Stimulated activated CD8-positive, alpha-beta memory T cell treated with anti-CD3 and anti-CD28 coated beads, Interleukin-7, amount 100 ng/mL, for 1 hour (primary cell): ENCODE measurements around the gene CARD8.
A peak's percentile ranks its signal among the peaks of the same experiment; 100 is the strongest.
"Not testable (repeated sequence)": the region's sequence is repeated elsewhere in the genome, so short reads cannot be mapped to it uniquely, and the experiment has no call there.

Experiments used
- DNase-seq, 2 donors: peaks; one replicate each; pipeline ENCODE4 v3.0.0-alpha.2; 2020; ENCODE audit warnings: low read depth in 2 of 2

The CARD8 gene

DNA sequence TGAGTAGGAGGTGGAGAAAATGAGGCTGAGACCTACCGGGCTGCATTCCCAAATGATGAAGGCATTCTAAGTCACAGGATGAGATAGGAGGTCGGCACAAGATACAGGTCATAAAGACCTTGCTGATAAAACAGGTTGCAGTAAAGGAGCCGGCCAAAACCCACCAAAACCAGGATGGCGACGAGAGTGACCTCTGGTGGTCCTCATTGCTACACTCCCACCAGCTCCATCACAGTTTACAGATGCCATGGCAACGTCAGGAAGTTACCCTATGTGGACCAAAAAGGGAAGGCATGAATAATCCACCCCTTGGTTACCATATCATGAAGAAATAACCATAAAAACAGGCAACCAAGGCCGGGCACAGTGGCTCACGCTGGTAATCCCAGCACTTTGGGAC lies 9.6 kb upstream of the CARD8 start:
- DNase-seq = not testable (repeated sequence)

DNA sequence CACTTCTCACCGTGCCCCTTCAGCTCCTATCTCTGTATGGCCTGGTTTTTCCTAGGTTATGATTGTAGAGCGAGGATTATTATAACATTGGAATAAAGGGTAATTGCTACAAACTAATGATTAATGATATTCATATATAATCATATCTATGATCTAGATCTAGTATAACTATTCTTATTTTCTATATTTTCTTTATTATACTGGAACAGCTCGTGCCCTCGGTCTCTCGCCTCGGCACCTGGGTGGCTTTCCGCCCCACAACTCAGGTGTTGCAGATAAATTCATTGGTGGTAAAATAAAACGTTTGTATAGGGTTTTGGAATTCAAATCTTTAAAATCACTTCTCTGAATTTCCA lies 4.6 kb upstream of the CARD8 start:
- DNase-seq = not testable (repeated sequence)

DNA sequence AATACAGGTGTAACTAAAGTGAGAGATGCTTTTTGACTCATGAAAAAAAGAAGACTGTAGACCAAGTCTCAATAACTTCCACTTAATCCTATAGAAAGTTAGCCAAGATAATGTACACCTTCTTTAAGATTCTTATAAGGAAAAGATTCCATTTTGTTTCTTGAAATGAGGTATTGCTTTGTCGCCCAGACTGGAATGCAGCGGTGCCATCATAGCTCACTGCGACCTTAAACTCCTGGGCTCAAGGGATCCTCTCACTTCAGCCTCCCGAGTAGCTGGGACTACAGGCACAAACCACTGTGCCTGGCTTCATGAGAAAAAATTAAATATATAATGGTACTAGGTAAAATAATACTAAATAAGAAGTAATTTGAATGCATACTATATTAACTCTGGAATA lies 3.3 kb upstream of the CARD8 start:
- not testable (repeated sequence) for DNase-seq

DNA sequence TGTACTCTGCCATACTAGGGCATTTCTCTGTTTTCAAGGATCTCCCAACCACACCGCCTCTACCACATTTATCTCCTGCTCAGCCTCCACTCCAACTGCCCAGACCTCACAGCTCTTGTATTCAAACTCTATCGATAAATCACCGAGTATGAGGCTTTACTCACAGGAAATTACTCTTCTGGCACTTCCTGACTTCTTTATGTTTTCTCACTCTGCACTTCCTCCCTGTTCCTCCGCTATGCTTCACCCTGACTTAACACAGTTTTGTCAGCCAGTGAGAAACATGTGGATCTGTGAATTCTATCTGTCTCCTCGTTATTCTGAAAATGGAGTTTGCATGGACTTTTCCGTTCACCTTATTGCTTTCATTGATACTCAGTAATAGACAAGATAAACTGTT lies 2.6 kb upstream of the CARD8 start:
- no peak for DNase-seq

DNA sequence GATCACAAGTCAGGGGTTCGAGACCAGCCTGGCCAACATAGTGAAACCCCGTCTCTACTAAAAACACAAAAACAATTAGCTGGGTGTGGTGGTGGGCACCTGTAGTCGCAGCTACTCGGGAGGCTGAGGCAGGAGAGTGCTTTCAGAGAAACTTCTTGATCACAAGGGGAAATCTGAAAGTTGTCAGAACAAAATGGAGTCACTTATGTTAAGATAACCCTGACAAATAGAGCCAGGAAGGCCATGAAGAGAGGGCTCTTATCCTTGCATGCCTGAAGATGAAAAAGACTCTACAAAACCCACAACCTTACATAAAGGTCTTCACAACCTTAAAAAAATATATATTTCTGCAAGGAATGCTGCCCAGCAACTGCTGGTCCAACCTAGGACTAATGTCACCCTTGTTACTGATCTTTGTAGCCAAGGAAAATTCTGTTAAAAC lies 1.2 kb downstream of the CARD8 start:
- DNase-seq = no peak

DNA sequence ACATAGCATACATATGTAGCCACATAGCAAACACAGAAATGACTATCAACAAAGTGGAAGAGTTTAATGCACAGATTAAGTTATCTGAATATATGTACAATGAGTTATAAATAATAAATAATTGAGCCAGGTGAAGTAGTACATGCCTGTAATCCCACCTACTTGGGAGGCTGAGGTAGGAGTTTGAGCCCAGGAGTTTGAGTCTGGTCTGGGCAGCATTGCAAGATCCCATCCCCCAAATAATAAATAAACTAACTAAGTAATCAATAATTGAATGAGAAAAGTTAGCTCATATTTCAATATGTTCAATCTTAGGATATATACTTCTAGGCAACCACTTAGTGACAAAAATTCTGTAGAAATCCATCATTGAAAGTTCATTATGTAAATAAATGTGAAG lies 1.7 kb downstream of the CARD8 start:
- no peak for DNase-seq

DNA sequence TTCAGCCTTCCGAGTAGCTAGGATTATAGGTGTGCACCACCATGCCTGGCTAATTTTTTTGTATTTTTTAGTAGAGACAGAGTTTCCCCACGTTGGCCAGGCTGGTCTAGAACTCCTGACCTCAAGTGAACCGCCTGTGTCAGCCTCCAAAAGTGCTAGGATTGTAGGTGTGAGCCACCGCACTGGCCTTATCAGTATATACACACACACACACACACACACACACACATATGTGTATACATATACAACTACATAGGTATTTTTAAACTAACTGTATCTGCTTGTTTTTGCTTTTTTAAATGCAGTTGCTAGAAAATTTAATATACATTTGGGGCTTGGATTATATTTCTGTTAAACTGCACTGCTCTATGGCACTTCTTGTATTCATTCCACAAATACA lies 3.1 kb downstream of the CARD8 start:
- DNase-seq = no peak

DNA sequence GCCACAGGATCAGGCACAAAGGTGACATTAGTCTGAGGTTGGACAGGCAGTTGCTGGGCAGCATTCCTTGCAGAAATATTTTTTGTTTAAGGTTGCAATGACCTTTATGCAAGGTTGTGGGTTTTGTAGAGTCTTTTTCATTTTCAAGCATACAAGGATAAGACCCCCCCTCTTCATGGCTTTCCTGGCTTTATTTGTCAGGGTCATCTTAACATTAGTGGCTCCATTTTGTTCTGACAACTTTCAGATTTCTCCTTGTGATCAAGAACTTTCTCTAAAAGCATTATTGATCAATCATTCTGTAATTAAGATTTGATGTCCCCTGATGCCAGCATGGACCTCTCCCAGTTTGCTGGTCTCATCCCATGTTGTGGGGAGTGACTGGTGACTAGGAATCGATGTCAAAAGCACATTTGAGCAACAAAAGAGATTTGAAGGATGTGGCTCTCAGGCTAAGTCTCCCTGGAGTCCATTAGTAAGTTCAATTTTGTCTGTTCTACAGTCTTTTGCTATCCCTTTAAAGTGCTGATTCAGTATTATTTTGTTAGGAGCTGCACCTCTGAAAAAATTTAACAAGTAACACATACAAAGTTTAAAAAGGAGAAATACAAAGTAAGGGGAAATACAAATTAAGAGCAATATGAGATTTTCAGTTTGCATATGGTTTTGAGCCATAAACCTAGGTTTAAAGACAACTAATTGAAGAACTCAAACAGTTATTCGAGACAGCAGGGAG lies 5.3 kb downstream of the CARD8 start:
- DNase-seq = no peak

DNA sequence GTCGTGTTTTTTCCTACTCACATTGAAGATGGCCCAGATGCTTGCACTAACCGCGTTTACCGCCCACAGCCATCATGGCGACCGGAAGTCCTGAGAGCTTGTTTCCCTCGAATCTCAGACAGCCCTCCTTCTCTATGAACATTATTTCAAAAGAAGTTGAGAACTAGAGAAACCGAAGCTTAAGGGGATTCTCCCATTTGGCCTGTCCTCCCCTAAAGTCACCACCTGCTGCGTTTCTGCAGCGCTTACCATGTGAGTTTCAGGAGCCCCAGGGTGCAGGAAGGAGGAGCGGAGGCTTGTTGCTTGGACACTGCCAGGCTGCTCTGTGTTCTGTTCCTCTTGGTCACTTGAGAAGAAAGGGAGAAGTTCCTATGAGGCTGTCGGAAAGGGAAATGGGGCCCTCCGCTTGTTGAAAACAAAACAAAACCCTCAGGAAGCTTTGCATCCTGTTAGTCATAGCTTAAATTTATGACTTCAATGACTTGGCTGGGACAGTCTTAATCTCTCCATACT lies 6.2 kb downstream of the CARD8 start:
- peak; percentile 39 to 43 for DNase-seq

DNA sequence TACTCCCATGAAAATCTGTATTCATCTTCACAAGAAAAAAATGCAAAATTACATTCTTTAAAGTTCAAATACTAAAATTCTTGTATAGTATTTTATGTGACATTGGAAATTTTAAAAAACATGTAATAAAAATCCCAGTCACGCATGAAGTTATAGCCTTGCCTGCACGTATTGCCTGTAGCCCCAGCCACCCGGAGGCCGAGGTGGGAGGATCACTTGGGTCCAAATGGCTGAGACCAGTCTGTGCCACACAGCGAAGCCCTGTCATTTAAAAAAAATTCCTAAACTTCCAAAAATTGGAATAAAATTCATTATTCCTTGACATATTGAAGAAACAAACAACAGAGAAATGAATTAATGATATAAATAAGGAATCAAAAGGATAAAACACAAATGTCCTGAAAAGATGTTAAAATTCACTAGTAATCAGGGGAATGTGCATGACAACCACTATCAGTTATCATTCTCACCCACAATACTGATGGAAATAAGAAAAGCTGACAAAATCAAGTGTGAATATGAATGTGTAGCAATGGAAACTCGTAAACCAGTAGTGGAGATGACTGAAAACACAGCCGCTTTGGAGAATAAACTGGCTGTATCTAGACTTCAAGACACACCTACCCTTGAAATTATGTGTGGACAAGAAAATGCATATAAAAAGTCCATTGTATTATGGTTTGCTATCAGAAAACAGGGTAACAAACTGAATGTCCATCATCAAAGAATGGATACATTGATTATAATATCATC lies 7.5 kb downstream of the CARD8 start:
- no peak for DNase-seq

DNA sequence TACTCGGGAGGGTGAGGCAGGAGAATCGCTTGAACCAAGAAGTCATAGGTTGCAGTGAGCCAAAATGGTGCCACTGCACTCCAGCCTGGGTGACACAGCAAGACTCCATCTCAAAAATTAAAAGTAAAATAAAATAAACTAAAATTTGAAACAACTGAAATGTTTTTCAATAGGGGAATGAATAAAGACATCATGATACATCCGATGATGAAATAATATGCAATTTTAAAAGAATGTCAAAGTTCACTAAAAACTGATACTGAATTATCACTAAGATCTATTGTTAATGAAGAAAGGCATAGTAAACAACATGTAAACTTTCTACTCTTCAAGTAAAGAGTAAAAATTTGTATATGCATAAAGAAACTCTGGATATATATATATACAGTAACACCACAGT lies 8.5 kb downstream of the CARD8 start:
- DNase-seq = no peak

DNA sequence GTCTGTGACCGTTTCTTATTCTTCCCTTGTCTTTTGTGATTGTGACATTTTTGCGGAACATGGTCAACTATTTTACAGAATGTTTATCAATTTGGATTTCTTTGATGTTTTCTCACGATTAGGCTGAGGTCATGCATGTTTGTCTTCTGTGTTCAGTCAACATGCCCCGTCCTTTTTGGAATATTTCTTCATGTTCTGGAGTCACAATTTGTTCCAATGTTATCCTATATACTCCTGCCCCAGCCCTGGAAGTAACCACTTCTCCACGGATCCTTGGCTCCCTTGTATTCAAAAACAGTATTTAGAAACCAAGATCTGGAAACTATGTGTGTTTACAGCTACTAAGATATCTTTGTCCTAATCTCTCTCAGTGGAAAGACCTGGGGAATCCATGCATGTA lies 9.6 kb downstream of the CARD8 start:
- no peak for DNase-seq

DNA sequence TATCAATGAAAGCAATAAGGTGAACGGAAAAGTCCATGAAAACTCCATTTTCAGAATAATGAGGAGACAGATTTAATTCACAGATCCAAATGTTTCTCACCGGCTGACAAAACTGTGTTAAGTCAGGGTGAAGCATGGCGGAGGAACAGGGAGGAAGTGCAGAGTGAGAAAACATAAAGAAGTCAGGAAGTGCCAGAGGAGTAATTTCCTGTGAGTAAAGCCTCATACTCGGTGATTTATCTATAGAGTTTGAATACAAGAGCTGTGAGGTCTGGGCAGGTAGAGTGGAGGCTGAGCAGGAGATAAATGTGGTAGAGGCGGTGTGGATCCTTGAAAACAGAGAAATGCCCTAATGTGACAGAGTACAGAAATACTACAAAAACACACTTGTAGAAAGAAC lies 11.4 kb downstream of the CARD8 start:
- DNase-seq = no peak

DNA sequence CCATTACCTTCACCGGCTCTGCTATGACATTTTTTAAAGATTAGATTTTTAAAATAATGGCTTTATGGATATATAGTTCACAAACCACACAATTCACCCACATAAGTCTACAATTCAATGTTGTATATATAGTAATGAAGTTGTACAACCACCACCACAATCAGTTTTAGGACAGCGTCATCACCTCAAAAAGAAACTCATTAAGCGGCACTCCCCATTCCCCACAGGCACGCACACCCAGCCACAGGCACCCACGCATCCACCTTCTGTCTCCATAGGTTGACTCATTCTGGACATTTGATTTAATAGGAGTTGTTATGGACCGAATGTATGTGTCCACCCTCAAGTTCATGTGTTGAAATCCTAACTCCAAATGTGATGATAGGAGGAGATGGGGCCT lies 13.9 kb downstream of the CARD8 start:
- DNase-seq = not testable (repeated sequence)

DNA sequence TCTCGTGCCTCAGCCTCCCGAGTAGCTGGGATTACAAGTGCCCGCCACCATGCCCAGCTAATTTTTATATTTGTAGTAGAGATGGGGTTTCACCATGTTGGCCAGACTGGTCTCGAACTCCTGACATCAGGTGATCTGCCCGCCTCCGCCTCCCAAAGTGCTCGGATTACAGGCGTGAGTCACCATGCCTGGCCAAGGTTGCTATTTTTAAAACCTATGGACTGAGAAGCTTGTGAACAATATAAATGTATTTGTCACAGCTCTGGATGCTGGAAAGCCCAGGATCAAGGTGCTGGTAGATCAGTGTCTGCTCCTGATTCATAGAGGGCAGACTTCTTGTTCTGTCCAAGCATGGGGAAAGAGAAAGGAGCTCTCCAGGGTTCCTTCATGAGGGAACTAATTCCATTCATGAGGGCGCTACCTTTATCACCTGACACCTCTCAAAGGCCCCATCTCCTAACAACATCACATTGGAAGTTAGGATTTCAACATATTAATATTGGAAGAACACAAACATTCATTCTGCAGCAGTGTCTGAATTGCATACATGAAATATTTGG lies 16.1 kb downstream of the CARD8 start:
- no peak for DNase-seq

DNA sequence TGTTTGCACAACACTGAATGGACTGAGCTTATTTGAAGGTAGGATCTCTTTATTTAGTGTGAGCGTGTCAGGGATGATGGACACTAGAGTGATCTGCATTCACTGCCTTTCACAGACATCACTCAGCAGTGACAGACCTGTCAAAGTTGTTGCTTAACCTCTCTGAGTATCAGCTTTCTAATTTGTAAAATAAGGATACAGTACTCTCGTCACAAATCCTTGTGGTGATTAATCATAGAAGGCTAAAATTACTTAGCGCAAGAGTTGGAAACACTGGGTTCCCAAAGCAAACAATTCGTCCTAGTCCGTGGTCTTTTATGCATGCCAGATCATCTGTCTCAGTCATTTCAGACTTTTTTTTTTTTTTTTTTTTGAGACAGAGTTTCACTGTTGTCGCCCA lies 16.6 kb downstream of the CARD8 start:
- no peak for DNase-seq

DNA sequence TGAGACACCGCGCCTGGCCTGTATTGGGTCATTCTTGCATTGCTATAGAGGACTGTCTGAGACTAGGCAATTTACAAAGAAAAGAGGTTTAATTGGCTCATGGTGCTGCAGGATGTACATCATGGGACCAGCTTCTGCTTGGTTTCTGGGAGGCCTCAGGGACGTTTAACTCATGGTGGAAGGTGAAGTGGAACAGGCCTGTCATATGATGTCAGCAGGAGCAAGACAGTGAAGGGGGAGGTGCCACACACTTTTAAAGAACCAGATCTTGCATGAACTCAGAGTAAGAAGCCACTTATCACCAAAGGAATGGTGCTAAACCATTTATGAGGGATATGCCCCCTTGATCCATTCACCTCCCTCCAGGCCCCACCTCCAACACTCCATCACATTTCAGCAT lies 18.7 kb downstream of the CARD8 start:
- DNase-seq = no peak

DNA sequence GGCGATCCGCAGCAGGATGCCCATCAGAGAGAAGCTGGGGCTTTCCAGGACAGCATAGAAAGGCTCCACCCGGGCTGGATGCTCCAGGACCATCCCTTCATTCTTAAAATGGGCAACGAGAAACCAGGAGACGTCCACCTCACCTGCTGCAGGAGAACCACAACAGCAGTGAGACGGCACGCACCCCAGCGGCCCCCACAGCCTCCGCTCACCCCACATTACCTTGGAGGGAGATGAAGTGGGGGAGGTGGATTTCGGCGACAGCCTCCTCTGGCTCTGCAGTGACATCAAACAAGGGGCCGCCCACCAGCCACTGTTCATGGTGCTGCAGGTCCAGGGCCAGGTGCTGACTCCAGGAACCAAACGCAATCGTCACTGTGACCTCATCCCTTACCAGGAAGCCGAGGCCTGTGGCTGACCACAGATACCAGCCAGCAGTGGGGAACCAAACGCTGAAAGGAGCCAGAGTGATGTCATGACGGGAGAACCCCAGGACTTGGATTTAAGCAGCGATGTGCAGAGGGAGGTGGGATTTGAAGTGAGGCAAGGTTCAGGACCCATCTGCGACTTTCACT lies 25.1 kb downstream of the CARD8 start:
- no peak for DNase-seq

DNA sequence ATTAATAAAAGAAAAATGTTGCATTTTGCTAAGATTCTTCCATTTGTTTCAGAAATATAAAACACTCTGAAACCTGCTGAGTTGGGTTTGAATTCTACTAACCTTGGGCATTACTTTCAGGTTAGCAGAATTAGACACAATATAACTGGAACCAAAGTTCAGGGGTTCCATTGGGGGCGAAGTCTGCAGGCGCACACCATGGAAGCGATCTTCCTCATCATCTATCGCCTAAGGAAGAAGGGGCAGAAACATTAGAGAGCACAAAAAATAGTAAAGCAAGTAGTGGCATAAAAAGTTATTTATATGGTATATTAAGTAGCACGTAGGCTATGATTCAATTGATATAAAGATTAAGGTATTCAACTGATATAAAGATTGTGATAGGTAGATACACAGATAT lies 34.1 kb downstream of the CARD8 start:
- DNase-seq = no peak

DNA sequence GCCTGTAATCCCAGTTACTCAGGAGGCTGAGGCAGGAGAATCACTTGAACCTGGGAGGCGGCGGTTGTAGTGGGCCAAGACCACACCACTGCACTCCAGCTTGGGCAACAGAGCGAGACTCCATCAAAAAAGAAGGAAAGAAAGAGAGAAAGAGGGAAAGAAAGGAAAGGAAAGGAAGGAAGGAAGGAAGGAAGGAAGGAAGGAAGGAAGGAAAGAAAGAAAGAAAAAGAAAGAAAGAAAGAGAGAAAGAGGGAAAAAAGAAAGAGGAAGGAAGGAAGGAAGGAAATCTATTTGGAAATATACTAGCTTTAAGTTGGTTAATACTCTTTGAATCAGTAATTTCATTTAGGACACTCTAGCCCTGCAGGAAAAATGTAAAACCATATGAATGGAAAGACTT lies 34.9 kb downstream of the CARD8 start:
- DNase-seq = not testable (repeated sequence)

DNA sequence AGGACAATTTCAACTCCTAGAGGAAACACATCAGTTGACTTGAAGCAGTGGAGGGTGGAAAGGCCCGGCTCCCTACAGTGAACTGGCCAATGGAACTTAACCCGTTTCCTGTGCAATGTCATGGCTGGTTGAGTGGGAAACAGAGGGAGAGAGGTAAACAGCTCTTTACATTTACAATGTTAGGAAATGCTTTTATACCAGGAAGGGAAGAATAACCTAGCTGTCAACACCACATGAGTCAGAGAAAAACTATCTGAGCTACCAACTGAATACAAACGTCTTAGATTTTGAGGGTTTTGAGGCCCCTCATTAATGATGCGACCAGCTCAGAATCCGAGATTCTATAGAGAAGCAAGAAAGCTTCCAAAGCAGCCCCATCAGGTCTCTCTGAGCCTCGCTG lies 36.7 kb downstream of the CARD8 start:
- DNase-seq = no peak

DNA sequence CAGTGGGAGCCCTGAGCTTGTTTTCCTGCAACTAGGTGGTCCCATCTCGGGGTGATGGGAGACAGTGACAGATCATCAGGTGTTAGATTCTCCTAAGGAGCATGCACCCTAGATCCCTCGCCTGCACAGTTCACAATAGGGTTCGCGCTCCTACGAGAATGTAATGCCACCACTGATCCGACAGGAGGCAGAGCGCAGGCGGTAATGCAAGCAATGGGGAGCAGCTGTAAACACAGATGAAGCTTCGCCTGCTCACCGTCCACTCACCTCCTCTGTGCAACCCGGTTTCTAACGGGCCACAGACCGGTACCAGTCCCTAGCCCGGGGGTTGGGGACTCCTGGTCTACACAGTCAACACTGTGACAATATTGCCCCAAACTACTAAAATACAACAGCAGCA lies 38.8 kb downstream of the CARD8 start:
- DNase-seq = no peak

DNA sequence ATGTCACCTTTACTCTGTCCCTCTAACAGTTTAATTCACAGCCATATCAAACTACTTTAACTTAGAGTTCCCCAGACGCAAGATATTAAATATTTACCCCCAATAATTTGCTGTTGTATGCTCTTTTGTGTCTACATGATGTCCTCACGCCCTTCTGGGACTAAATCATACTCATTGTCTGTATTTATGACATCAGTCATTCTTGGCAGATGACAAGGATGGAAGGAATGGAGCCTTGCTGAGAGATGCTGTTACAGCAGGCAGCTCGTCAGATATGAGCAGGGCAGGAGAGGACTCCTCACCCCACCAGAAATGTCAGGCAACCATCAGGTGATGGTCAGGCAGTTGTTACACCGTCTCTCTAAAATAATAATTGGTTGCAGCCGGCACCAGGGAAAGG lies 41.8 kb downstream of the CARD8 start:
- no peak for DNase-seq
